Osteoblast (primary cell): ENCODE data around the gene BTBD6. TPM values are rescaled to one million over a fixed set of nuclear protein-coding genes. Genes with fewer than 3 reads are reported as not detected.

Experiments
- DNase-seq: peaks from one replicate; pipeline ENCODE4 v3.0.0; 2011; ENCODE audit warnings: low spot score, mixed read lengths; ENCODE audit not compliant: insufficient read length; ENCODE audit errors: missing footprints
- H2AFZ ChIP-seq: 2 replicates; pipeline ENCODE4 v1.6.0; 2011; ENCODE audit warnings: mild to moderate bottlenecking, low read length
- H3K27ac ChIP-seq: 2 replicates; pipeline ENCODE4 v1.5.1; 2011; ENCODE audit warnings: mild to moderate bottlenecking, low read depth, low read length, moderate library complexity
- H3K27me3 ChIP-seq: 2 replicates; pipeline ENCODE4 v1.6.0; 2012; ENCODE audit warnings: mild to moderate bottlenecking, control low read depth, inconsistent platforms, low read length, moderate library complexity; ENCODE audit not compliant: insufficient read depth
- H3K36me3 ChIP-seq: 2 replicates; pipeline ENCODE4 v1.5.1; 2011; ENCODE audit warnings: mild to moderate bottlenecking, low read length, control low read depth, moderate library complexity; ENCODE audit not compliant: insufficient read depth
- H3K4me1 ChIP-seq: 2 replicates; pipeline ENCODE4 v1.5.1; 2011; ENCODE audit warnings: mild to moderate bottlenecking, low read length, control low read depth, moderate library complexity; ENCODE audit not compliant: insufficient read depth
- H3K4me2 ChIP-seq: 2 replicates; pipeline ENCODE4 v1.6.0; 2011; ENCODE audit warnings: mild to moderate bottlenecking, low read length; ENCODE audit not compliant: insufficient read depth
- H3K4me3 ChIP-seq: fragments of 200-600 bp; sonication (generic); 3 replicates; pipeline ENCODE4 v1.5.1; 2012; ENCODE audit warnings: mild to moderate bottlenecking, low read length, inconsistent platforms; ENCODE audit not compliant: insufficient read depth
- H3K79me2 ChIP-seq: 2 replicates; pipeline ENCODE4 v1.6.0; 2012; ENCODE audit warnings: mild to moderate bottlenecking, low read length, control low read depth, inconsistent platforms; ENCODE audit not compliant: insufficient read depth
- H3K9me3 ChIP-seq: 2 replicates; pipeline ENCODE4 v1.5.1; 2011; ENCODE audit warnings: low read depth, low read length, control low read depth
- H4K20me1 ChIP-seq: 2 replicates; pipeline ENCODE4 v1.6.0; 2012; ENCODE audit warnings: mild to moderate bottlenecking, low read length, control low read depth; ENCODE audit not compliant: insufficient read depth
- CTCF ChIP-seq: IDR thresholded peaks from 2 replicates; pipeline ENCODE4 v1.5.1; 2011; ENCODE audit warnings: mild to moderate bottlenecking, low read depth, low read length, moderate library complexity; ENCODE audit errors: extremely low read depth
- total RNA-seq: library from RNA; depleted of rRNA; stranded (reverse); fragments of >200 nt; gene quantifications from 2 replicates; pipeline ENCODE4 v1.2.3, GENCODE V29; 2012

Gene BTBD6
- total RNA-seq, 1 donor = 54.3 TPM

DNA sequence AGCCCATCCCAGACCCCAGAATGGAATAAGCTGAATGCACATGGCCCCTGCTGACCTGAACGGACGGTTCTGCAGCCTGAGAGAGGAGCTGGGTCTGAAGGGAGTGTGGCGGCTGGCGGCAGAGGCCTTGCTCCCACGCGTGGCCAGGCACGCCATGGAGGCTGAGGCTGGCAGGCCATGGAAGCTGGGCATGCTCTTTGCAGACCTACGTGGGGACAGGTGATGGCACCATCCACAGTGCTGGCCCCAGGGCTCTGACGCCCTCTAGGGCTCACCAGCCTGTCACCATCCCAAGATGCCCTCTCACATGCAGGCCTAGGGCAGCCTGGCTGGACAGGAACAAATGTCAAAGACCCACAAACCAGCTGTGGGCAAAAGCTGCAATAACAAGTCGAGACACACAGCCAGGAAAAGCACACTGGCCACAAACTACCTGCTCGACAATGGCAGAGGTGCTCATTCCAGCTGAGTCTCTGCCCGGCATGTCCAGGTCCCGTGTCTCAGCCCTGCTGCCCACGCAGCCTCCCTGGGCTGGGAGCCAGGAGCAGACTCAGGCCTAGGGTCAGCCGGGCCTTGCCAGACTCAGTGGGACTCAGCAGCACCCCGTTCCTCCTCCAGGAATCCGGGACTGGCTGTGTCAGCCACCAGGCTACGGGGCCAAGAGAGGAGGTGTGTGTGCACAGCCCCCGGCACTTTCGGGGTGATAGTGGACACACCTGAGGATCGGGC is 19.7 kb downstream of the BTBD6 start:
- H3K4me2 ChIP-seq = no peak overlapping the region
- no peak overlapping the region for H3K27ac ChIP-seq
- H3K4me3 ChIP-seq = no peak overlapping the region
- no peak overlapping the region for H2AFZ ChIP-seq
- H3K79me2 ChIP-seq = peaks cover 11% of the 10 kb centered on the region
- H3K36me3 ChIP-seq = no peaks in the 10 kb centered on the region
- peaks cover 23% of the 10 kb centered on the region for H4K20me1 ChIP-seq
- H3K9me3 ChIP-seq = no peaks in the 10 kb centered on the region
- DNase-seq = peak; percentile 93
- no peaks in the 10 kb centered on the region for H3K27me3 ChIP-seq
- H3K4me1 ChIP-seq = peaks cover 8% of the 10 kb centered on the region
- no peak for TF ChIP-seq CTCF

DNA sequence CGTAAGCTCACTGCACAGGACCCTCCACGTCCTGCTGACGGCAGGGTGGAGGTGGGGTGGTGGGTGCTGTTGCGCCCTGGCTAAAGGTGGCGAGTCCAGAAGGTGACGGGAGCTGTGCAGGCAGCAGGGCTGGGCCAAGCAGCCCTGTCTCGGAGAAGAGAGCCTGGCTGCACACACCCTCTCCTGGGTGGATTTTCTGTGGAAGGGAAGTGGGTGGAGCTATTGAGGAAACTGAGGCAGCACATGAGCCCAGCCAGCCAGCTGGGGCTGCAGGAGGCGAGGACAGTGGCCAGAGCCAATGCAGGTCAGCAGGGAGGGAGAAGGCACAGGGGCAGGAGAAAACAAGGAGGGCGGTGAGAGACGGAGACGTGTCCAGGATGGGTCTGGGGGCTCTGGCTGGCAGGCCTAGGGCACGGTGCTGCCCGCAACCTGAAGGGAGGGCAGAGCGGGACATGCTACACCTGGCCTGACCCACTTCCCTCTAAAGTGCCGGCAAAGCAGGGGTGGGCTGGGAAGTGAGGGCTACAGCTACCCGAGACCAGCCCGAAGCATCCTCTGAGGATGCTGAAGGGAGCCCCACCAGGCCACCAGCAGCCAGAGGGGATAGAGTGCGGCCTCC is 20.5 kb downstream of the BTBD6 start:
- Histone ChIP-seq H3K27me3 (no peaks in the 10 kb centered on the region), H3K36me3 (no peaks in the 10 kb centered on the region), H3K27ac (no peak overlapping the region), H3K4me1 (peaks cover 8% of the 10 kb centered on the region), H3K4me3 (no peak overlapping the region), H2AFZ (no peak overlapping the region), H3K79me2 (peaks cover 11% of the 10 kb centered on the region), H3K9me3 (no peaks in the 10 kb centered on the region), H3K4me2 (no peak overlapping the region), H4K20me1 (peaks cover 23% of the 10 kb centered on the region)
- peak; percentile 37 for DNase-seq
- no peak for TF ChIP-seq CTCF

DNA sequence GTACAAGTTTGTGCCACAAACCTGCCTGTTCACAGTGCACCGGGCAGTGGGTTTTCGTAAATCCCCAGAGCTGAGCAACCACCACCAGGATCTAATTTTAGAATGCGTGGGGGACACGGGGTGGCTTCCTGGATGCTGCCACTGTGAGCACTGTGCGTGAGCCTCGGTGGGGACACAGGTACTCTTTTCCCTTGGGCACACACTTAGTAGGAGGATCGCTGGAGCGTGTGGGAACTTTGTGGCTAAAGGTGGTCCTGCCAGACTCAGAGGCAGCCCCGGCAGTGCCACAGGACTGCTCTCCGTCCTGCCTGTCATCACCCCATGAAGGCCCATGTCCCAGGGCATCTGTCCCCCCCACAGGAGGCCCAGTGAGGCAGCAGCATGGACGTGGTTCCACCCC is 21.1 kb downstream of the BTBD6 start:
- no peak overlapping the region for H3K4me2 ChIP-seq
- no peak overlapping the region for H3K27ac ChIP-seq
- H3K79me2 ChIP-seq = peaks cover 13% of the 10 kb centered on the region
- no peak overlapping the region for H3K4me3 ChIP-seq
- no peak for TF ChIP-seq CTCF
- no peaks in the 10 kb centered on the region for H3K9me3 ChIP-seq
- H3K27me3 ChIP-seq = no peaks in the 10 kb centered on the region
- peaks cover 23% of the 10 kb centered on the region for H4K20me1 ChIP-seq
- no peak overlapping the region for H2AFZ ChIP-seq
- no peaks in the 10 kb centered on the region for H3K36me3 ChIP-seq
- H3K4me1 ChIP-seq = peaks cover 8% of the 10 kb centered on the region
- no peak for DNase-seq

GRCh38 chr14:105271224-105271890 is 23.0 kb downstream of the BTBD6 start:
- peaks cover 12% of the 10 kb centered on the region for H3K4me1 ChIP-seq
- H4K20me1 ChIP-seq = peaks cover 35% of the 10 kb centered on the region
- H3K36me3 ChIP-seq = no peaks in the 10 kb centered on the region
- no peak overlapping the region for H3K4me3 ChIP-seq
- H2AFZ ChIP-seq = no peak overlapping the region
- no peaks in the 10 kb centered on the region for H3K27me3 ChIP-seq
- DNase-seq = peak; percentile 39
- H3K9me3 ChIP-seq = no peaks in the 10 kb centered on the region
- no peak overlapping the region for H3K27ac ChIP-seq
- H3K4me2 ChIP-seq = no peak overlapping the region
- TF ChIP-seq CTCF = no peak
- peaks cover 21% of the 10 kb centered on the region for H3K79me2 ChIP-seq
